ENCODE measurements around the gene TCERG1.

DNA sequence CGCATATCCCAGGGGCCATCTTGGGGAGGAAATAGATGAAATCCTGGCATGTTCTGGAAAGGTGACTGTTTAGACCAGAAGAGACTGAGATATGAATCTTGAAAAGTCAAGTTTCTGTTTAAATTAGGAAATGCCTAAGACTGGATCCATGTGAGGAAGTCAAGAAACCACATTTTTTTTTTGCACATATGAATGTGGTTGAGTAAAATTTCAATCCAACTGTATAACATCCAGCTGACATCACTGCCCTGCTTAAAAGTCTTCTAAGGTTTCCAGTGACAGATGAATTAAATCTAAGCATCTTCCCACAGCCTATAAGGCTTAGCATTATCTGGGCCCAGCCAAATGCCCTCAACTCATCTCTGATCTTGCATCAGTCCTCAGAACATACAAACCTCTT, 47.7 kb upstream of the TCERG1 start:
- TF ChIP-seq CTCF (IDR thresholded peaks at IDR 0.05 in 4 of 5, conservative IDR thresholded peaks at IDR 0.05 in 1 of 5) (no peak), POLR2A (IDR thresholded peaks at IDR 0.05) (no peak)
